Trophoblast cell (in vitro differentiated cells and primary cell): ENCODE data around the gene U2AF1L4. TPM values are rescaled to one million over a fixed set of nuclear protein-coding genes. Genes with fewer than 3 reads are reported as not detected.

ENCODE experiments used
- DNase-seq, 2 donors: peaks; one replicate each; pipeline ENCODE4 v3.0.0-alpha.2; 2016
- H2AFZ ChIP-seq: 2 replicates; pipeline ENCODE4 v1.6.1; 2013; ENCODE audit warnings: low read length, moderate library complexity, mild to moderate bottlenecking; ENCODE audit not compliant: insufficient read depth, poor library complexity
- H2AK5ac ChIP-seq: 2 replicates; pipeline ENCODE4 v1.6.1; 2013; ENCODE audit warnings: mild to moderate bottlenecking, low read length
- H2BK120ac ChIP-seq: 2 replicates; pipeline ENCODE4 v1.6.1; 2013; ENCODE audit warnings: low read length, mild to moderate bottlenecking, moderate library complexity; ENCODE audit not compliant: insufficient read depth, poor library complexity
- H2BK12ac ChIP-seq: 2 replicates; pipeline ENCODE4 v1.6.1; 2013; ENCODE audit warnings: mild to moderate bottlenecking, low read length, moderate library complexity
- H2BK5ac ChIP-seq: 2 replicates; pipeline ENCODE4 v1.6.1; 2013; ENCODE audit warnings: low read length, low read depth, moderate library complexity, mild to moderate bottlenecking; ENCODE audit not compliant: poor library complexity
- H3K14ac ChIP-seq: 2 replicates; pipeline ENCODE4 v1.6.1; 2013; ENCODE audit warnings: mild to moderate bottlenecking, low read length
- H3K18ac ChIP-seq: 2 replicates; pipeline ENCODE4 v1.6.1; 2013; ENCODE audit warnings: mild to moderate bottlenecking, low read length
- H3K23ac ChIP-seq: 2 replicates; pipeline ENCODE4 v1.6.1; 2013; ENCODE audit warnings: low read length
- H3K27ac ChIP-seq: 2 replicates; pipeline ENCODE4 v1.5.1; 2013; ENCODE audit warnings: low read depth, mild to moderate bottlenecking, inconsistent platforms, low read length, moderate library complexity
- H3K27me3 ChIP-seq: 2 replicates; pipeline ENCODE4 v1.6.1; 2013; ENCODE audit warnings: inconsistent platforms, mild to moderate bottlenecking, low read length, moderate library complexity; ENCODE audit not compliant: insufficient read depth
- H3K36me3 ChIP-seq, 2 experiments: 1 replicate in 1 of 2; 2 replicates in 1 of 2; pipeline ENCODE4 v1.6.1; 2013; ENCODE audit warnings: low read length in 2 of 2, mild to moderate bottlenecking in 2 of 2, moderate library complexity in 1 of 2; ENCODE audit not compliant: insufficient read depth in 2 of 2, control insufficient read depth in 1 of 2
- H3K4ac ChIP-seq: 2 replicates; pipeline ENCODE4 v1.6.1; 2013; ENCODE audit warnings: low read depth, mild to moderate bottlenecking, low read length, moderate library complexity
- H3K4me1 ChIP-seq, 2 experiments: 1 replicate in 1 of 2; 2 replicates in 1 of 2; pipeline ENCODE4 v1.6.1; 2013; ENCODE audit warnings: low read length in 2 of 2, mild to moderate bottlenecking in 2 of 2, moderate library complexity in 1 of 2; ENCODE audit not compliant: insufficient read depth in 2 of 2, control insufficient read depth in 1 of 2
- H3K4me2 ChIP-seq: 2 replicates; pipeline ENCODE4 v1.6.1; 2013; ENCODE audit warnings: inconsistent platforms, mild to moderate bottlenecking, low read length, moderate library complexity
- H3K4me3 ChIP-seq: 2 replicates; pipeline ENCODE4 v1.5.1; 2013; ENCODE audit warnings: mild to moderate bottlenecking, low read depth, low read length, inconsistent platforms
- H3K79me1 ChIP-seq: one replicate; pipeline ENCODE4 v1.6.1; 2013; ENCODE audit warnings: low read length
- H3K79me2 ChIP-seq: 2 replicates; pipeline ENCODE4 v1.6.1; 2013; ENCODE audit warnings: low read length, mild to moderate bottlenecking; ENCODE audit not compliant: control insufficient read depth, insufficient read depth, poor library complexity
- H3K9ac ChIP-seq: 2 replicates; pipeline ENCODE4 v1.6.1; 2013; ENCODE audit warnings: mild to moderate bottlenecking, low read length
- H3K9me3 ChIP-seq: 2 replicates; pipeline ENCODE4 v1.6.1; 2013; ENCODE audit warnings: low read depth, mild to moderate bottlenecking, control low read depth, inconsistent platforms, low read length; ENCODE audit not compliant: insufficient read depth
- H4K12ac ChIP-seq: 2 replicates; pipeline ENCODE4 v1.6.1; 2013; ENCODE audit warnings: low read depth, mild to moderate bottlenecking, low read length, moderate library complexity
- H4K8ac ChIP-seq: 2 replicates; pipeline ENCODE4 v1.6.1; 2013; ENCODE audit warnings: low read depth, mild to moderate bottlenecking, low read length, moderate library complexity
- H4K91ac ChIP-seq: one replicate; pipeline ENCODE4 v1.6.1; 2013; ENCODE audit warnings: low read depth, mild to moderate bottlenecking, low read length, moderate library complexity
- WGBS: extraction: QIAGEN DNeasy Blood & Tissue Kit; methylation state at CpG from one replicate; pipeline ENCODE4 v1.1.7; 2013; ENCODE audit warnings: missing lambda C conversion rate; ENCODE audit not compliant: insufficient read length, insufficient coverage; ENCODE audit errors: extremely low coverage; 5-methylcytosine and 5-hydroxymethylcytosine counted together
- polyA plus RNA-seq: library from polyadenylated mRNA; stranded (reverse); fragments of 200-250 nt; gene quantifications from 2 replicates; pipeline ENCODE4 v1.2.3, GENCODE V29; 2013

Gene U2AF1L4
- 12.1 and 12.4 TPM in 2 replicates for polyA plus RNA-seq

- WGBS = no CpG with 5 or more reads among the region's 40 CpGs
- peak within 1 kb of the TSS; percentile 94 for H4K8ac ChIP-seq
- peak within 1 kb of the TSS; percentile 50 for H2AFZ ChIP-seq
- H4K91ac ChIP-seq = peak within 1 kb of the TSS; percentile 96
- no peak within 1 kb of the TSS for H3K23ac ChIP-seq
- peak within 1 kb of the TSS; percentile 91 for H2AK5ac ChIP-seq
- peak within 1 kb of the TSS; percentile 56 for H3K18ac ChIP-seq
- peak within 1 kb of the TSS; percentile 61 for H3K4ac ChIP-seq
- peak within 1 kb of the TSS; percentile 88 for H3K14ac ChIP-seq
- H3K9ac ChIP-seq = peak within 1 kb of the TSS; percentile 90
- peaks cover 3 to 5% of the 10 kb centered on the region in 2 experiments for H3K36me3 ChIP-seq
- peak within 1 kb of the TSS; percentile 98 for H3K4me2 ChIP-seq
- peaks cover 3% of the 10 kb centered on the region for H3K9me3 ChIP-seq
- H2BK120ac ChIP-seq = peak within 1 kb of the TSS; percentile 91
- peaks cover 13 to 24% of the 10 kb centered on the region in 2 experiments for H3K4me1 ChIP-seq
- peaks cover 11% of the 10 kb centered on the region for H3K79me2 ChIP-seq
- peak within 1 kb of the TSS; percentile 91 for H3K27ac ChIP-seq
- H2BK12ac ChIP-seq = no peak within 1 kb of the TSS
- H3K27me3 ChIP-seq = no peaks in the 10 kb centered on the region
- DNase-seq = peak; percentile 100
- H3K4me3 ChIP-seq = peak within 1 kb of the TSS; percentile 86
- peak within 1 kb of the TSS; percentile 85 for H4K12ac ChIP-seq
- H2BK5ac ChIP-seq = peak within 1 kb of the TSS; percentile 94
- H3K79me1 ChIP-seq = peaks cover 13% of the 10 kb centered on the region
Measured at GRCh38 chr19:35745328-35746086, at the start of gene U2AF1L4, which contains the start of gene PSENEN. Gene U2AF1L4, minus strand, starts transcription at chr19:35745418. Its CDS starts 27 bp downstream, at chr19:35745391. Gene PSENEN, plus strand, starts transcription at chr19:35745651. Its CDS starts 280 bp downstream, at chr19:35745931.

- peaks cover 15% of the 10 kb centered on the region for H3K27me3 ChIP-seq
- H3K9me3 ChIP-seq = peaks cover 2% of the 10 kb centered on the region
- no peaks in the 10 kb centered on the region for H3K79me1 ChIP-seq
- no peak overlapping the region for H2AFZ ChIP-seq
- H3K4ac ChIP-seq = no peak overlapping the region
- no peak overlapping the region for H3K27ac ChIP-seq
- peaks cover 0 to 3% of the 10 kb centered on the region in 2 experiments for H3K4me1 ChIP-seq
- no peaks in the 10 kb centered on the region for H3K36me3 ChIP-seq
- no peak overlapping the region for H2BK5ac ChIP-seq
- WGBS = no CpG with 5 or more reads among the region's 7 CpGs
- H2BK12ac ChIP-seq = no peak overlapping the region
- H3K9ac ChIP-seq = no peak overlapping the region
- H4K8ac ChIP-seq = no peak overlapping the region
- H3K4me3 ChIP-seq = no peak overlapping the region
- no peak overlapping the region for H3K23ac ChIP-seq
- H2BK120ac ChIP-seq = no peak overlapping the region
- no peak overlapping the region for H3K14ac ChIP-seq
- no peak overlapping the region for H3K4me2 ChIP-seq
- H4K12ac ChIP-seq = no peak overlapping the region
- H2AK5ac ChIP-seq = no peak overlapping the region
- no peak overlapping the region for H4K91ac ChIP-seq
- no peaks in the 10 kb centered on the region for H3K79me2 ChIP-seq
- no peak overlapping the region for H3K18ac ChIP-seq
- DNase-seq = peak in 1 of 2 donors; percentile 9
Measured at GRCh38 chr19:35793381-35794165, 48.4 kb upstream of the U2AF1L4 start.

GRCh38 chr19:35792888-35793287 is 47.7 kb upstream of the U2AF1L4 start:
- H3K9me3 ChIP-seq = peaks cover 2% of the 10 kb centered on the region
- no peaks in the 10 kb centered on the region for H3K79me1 ChIP-seq
- H3K36me3 ChIP-seq = no peaks in the 10 kb centered on the region
- no peak overlapping the region for H2BK12ac ChIP-seq
- H3K27me3 ChIP-seq = peaks cover 15% of the 10 kb centered on the region
- no peak overlapping the region for H3K4me2 ChIP-seq
- no peak overlapping the region for H2BK120ac ChIP-seq
- no peak overlapping the region for H3K4ac ChIP-seq
- no peak overlapping the region for H3K27ac ChIP-seq
- H3K79me2 ChIP-seq = no peaks in the 10 kb centered on the region
- no peak for DNase-seq
- H2BK5ac ChIP-seq = no peak overlapping the region
- H4K12ac ChIP-seq = no peak overlapping the region
- H4K91ac ChIP-seq = no peak overlapping the region
- no peak overlapping the region for H3K9ac ChIP-seq
- H3K14ac ChIP-seq = no peak overlapping the region
- no peak overlapping the region for H2AFZ ChIP-seq
- peaks cover 0 to 3% of the 10 kb centered on the region in 2 experiments for H3K4me1 ChIP-seq
- no peak overlapping the region for H2AK5ac ChIP-seq
- H3K18ac ChIP-seq = no peak overlapping the region
- no peak overlapping the region for H3K23ac ChIP-seq
- WGBS = no CpG with 5 or more reads among the region's 8 CpGs
- no peak overlapping the region for H3K4me3 ChIP-seq
- no peak overlapping the region for H4K8ac ChIP-seq

GRCh38 chr19:35792312-35792711 is 47.1 kb upstream of the U2AF1L4 start:
- Histone ChIP-seq H3K4me3 (no peak overlapping the region), H3K4me1 (no peaks in the 10 kb centered on the region), H4K12ac (peak overlapping the region; percentile 39), H3K79me2 (no peaks in the 10 kb centered on the region), H2BK120ac (no peak overlapping the region), H3K18ac (no peak overlapping the region), H3K27ac (no peak overlapping the region), H4K91ac (no peak overlapping the region), H2AK5ac (no peak overlapping the region), H3K36me3 (peaks cover 0 to under 1% of the 10 kb centered on the region in 2 experiments), H3K9me3 (peaks cover 2% of the 10 kb centered on the region), H3K27me3 (peaks cover 14% of the 10 kb centered on the region), H4K8ac (no peak overlapping the region), H3K14ac (no peak overlapping the region), H2BK12ac (no peak overlapping the region), H3K79me1 (no peaks in the 10 kb centered on the region), H3K4me2 (no peak overlapping the region), H3K9ac (no peak overlapping the region), H2BK5ac (no peak overlapping the region), H2AFZ (no peak overlapping the region), H3K23ac (no peak overlapping the region), H3K4ac (no peak overlapping the region)
- no peak for DNase-seq
- WGBS = no CpG with 5 or more reads among the region's 15 CpGs
